Measurements from ENCODE around the gene MEPCE. TPM values are rescaled to one million over a fixed set of nuclear protein-coding genes. Genes with fewer than 3 reads are reported as not detected.

Gene MEPCE
- total and polyA plus RNA-seq, 5 donors from 2014 or later = 10.2 to 73.1 (median 14.5) TPM

DNA sequence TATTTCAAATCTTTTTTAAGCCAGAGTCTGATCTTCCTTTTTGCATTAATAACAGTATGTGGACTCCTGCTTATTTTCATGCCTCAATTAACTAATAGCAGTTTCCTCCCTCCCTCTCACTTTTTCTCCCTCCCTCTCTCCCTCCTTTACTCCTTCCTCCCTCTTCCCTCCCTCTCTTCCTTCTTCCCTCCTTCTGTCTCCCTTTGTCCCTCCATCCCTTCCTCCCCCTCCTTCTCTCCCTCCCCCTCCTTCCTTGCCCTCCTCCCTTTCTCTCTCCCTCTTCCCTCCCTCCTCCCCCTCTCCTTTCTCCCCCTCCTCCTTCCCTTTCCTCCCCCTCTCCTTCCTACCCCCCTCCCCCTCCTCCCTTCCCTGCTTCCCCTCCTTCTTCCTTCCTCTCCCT lies 3.1 kb upstream of the MEPCE start:
- peaks cover 10% of the 10 kb centered on the region for H3K36me3 Mint-ChIP-seq
- Histone ChIP-seq H3K27me3 (ENCODE audit: control insufficient read depth, insufficient read depth, low read length) (no peaks in the 10 kb centered on the region), H3K9me3 (ENCODE audit: control insufficient read depth in 2 of 2, low read length in 2 of 2) (no peaks in the 10 kb centered on the region), H3K4me1 (ENCODE audit: control insufficient read depth, insufficient read depth, low read length, poor library complexity, severe bottlenecking) (peaks cover 18% of the 10 kb centered on the region), H3K36me3 (ENCODE audit: control insufficient read depth, insufficient read depth, low read length) (no peaks in the 10 kb centered on the region), H3K4me3 (ENCODE audit: low read depth, low read length) (no peak overlapping the region), H3K27ac (ENCODE audit: insufficient read depth, low read length, poor library complexity, severe bottlenecking) (no peak overlapping the region)
- H3K9me3 Mint-ChIP-seq = peaks cover 0 to 4% (median 0%) of the 10 kb centered on the region in 7 donors
- H3K4me3 Mint-ChIP-seq = no peak overlapping the region
- H3K27me3 Mint-ChIP-seq = peaks cover 20% of the 10 kb centered on the region
- DNase-seq (no peak), ATAC-seq (ENCODE audit: low read depth in 2 of 2) (no peak)
- H3K4me1 Mint-ChIP-seq = peaks cover 0 to 28% (median 14%) of the 10 kb centered on the region in 4 donors
- H3K27ac Mint-ChIP-seq = no peak overlapping the region

- Histone ChIP-seq H3K27me3 (ENCODE audit: control insufficient read depth, insufficient read depth, low read length) (no peaks in the 10 kb centered on the region), H3K4me1 (ENCODE audit: control insufficient read depth, insufficient read depth, low read length, poor library complexity, severe bottlenecking) (peaks cover 31% of the 10 kb centered on the region), H3K4me3 (ENCODE audit: low read depth, low read length) (no peak overlapping the region), H3K9me3 (ENCODE audit: control insufficient read depth in 2 of 2, low read length in 2 of 2) (no peaks in the 10 kb centered on the region), H3K27ac (ENCODE audit: insufficient read depth, low read length, poor library complexity, severe bottlenecking) (peak overlapping the region; percentile 100), H3K36me3 (ENCODE audit: control insufficient read depth, insufficient read depth, low read length) (peaks cover 4% of the 10 kb centered on the region)
- peaks cover 20% of the 10 kb centered on the region for H3K27me3 Mint-ChIP-seq
- H3K27ac Mint-ChIP-seq = peak overlapping the region; percentile 100
- ATAC-seq (ENCODE audit: low read depth in 2 of 2) (no peak), DNase-seq (no peak)
- H3K4me1 Mint-ChIP-seq = peaks cover 0 to 41% (median 22%) of the 10 kb centered on the region in 4 donors
- H3K9me3 Mint-ChIP-seq = peaks cover 0 to 4% (median 0%) of the 10 kb centered on the region in 7 donors
- H3K4me3 Mint-ChIP-seq = peak overlapping the region; percentile 95 to 100 (median 98)
- peaks cover 12% of the 10 kb centered on the region for H3K36me3 Mint-ChIP-seq
Observed at GRCh38 chr7:100427762-100428198, 1.9 kb upstream of the MEPCE start.

DNA sequence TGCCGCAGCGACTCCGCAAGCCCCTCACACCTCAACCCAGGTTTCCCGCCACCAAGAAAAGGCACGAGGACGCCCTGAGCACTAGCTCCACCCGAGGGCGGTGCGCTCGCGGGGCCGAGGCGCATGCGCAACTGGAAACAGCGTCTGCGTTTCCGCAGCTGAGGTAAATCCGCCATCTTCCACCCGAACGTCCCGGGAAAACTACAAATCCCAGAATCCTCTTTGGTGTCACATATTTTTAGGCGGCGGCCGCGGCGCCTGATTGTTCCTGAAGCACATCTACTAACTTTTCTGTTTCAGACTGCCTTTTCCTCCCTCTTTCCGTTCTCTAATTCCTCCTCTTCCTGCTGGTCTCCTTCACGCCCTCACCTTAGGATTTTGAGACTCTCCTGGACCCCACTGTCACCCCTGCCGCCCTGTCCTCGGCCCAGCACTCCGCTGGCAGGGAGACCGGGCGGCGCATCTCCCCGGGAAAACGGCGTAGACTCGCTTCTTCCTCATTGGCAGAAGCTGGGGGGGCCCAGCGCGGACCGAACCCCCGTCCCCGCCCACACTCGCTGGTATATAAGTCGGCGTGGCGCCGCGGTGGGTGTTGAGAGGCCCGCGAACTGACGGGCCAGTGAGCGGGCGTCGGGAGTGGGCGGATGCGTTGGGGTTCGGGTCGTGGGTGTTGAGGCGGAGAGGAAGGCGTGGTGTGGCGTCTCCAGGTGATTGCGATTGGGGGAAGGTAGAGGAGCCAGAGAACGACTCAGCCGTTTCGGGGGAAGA lies 1.2 kb upstream of the MEPCE start, which contains the start of gene ZCWPW1:
ZCWPW1 (minus strand) TSS at position 505 of the 768 bp plus-strand sequence. CDS start 8,054 bp downstream, outside the sequence.
- H3K4me1 Mint-ChIP-seq = peaks cover 0 to 47% (median 24%) of the 10 kb centered on the region in 4 donors

GRCh38 chr7:100428967-100429636 lies 529 bp upstream of the MEPCE start:
- Mint-ChIP-seq H3K9me3 (peaks cover 0 to 4% (median 0%) of the 10 kb centered on the region in 7 donors), H3K27ac (peak overlapping the region; percentile 100), H3K36me3 (peaks cover 24% of the 10 kb centered on the region), H3K4me1 (peaks cover 0 to 54% (median 31%) of the 10 kb centered on the region in 4 donors), H3K4me3 (peak overlapping the region; percentile 95 to 100 (median 98)), H3K27me3 (peaks cover 20% of the 10 kb centered on the region)
- Histone ChIP-seq H3K36me3 (ENCODE audit: control insufficient read depth, insufficient read depth, low read length) (peaks cover 17% of the 10 kb centered on the region), H3K4me3 (ENCODE audit: low read depth, low read length) (peak overlapping the region; percentile 93), H3K27ac (ENCODE audit: insufficient read depth, low read length, poor library complexity, severe bottlenecking) (peak overlapping the region; percentile 100), H3K4me1 (ENCODE audit: control insufficient read depth, insufficient read depth, low read length, poor library complexity, severe bottlenecking) (peaks cover 42% of the 10 kb centered on the region), H3K27me3 (ENCODE audit: control insufficient read depth, insufficient read depth, low read length) (no peaks in the 10 kb centered on the region), H3K9me3 (ENCODE audit: control insufficient read depth in 2 of 2, low read length in 2 of 2) (no peaks in the 10 kb centered on the region)
- ATAC-seq (ENCODE audit: low read depth in 2 of 2) (peak; percentile 58 to 62), DNase-seq (peak; percentile 100)

More for the DNA sequence above, 1.2 kb upstream of the MEPCE start, which contains the start of gene ZCWPW1:
- H3K27ac ChIP-seq (ENCODE audit: insufficient read depth, low read length, poor library complexity, severe bottlenecking) = peak within 1 kb of the TSS; percentile 100
- peaks cover 0 to 4% (median 0%) of the 10 kb centered on the region in 7 donors for H3K9me3 Mint-ChIP-seq
- H3K27me3 Mint-ChIP-seq = peaks cover 20% of the 10 kb centered on the region
- H3K27ac Mint-ChIP-seq = peak within 1 kb of the TSS; percentile 100
- H3K4me3 Mint-ChIP-seq = peak within 1 kb of the TSS; percentile 95 to 100 (median 98)
- peaks cover 17% of the 10 kb centered on the region for H3K36me3 Mint-ChIP-seq
- peaks cover 10% of the 10 kb centered on the region for H3K36me3 ChIP-seq (ENCODE audit: control insufficient read depth, insufficient read depth, low read length)
- ATAC-seq (ENCODE audit: low read depth in 2 of 2) (peak; percentile 63 to 67), DNase-seq (peak; percentile 92 to 99 (median 97))
- H3K9me3 ChIP-seq (ENCODE audit: control insufficient read depth in 2 of 2, low read length in 2 of 2) = no peaks in the 10 kb centered on the region
- peak within 1 kb of the TSS; percentile 93 for H3K4me3 ChIP-seq (ENCODE audit: low read depth, low read length)
- H3K4me1 ChIP-seq (ENCODE audit: control insufficient read depth, insufficient read depth, low read length, poor library complexity, severe bottlenecking) = peaks cover 35% of the 10 kb centered on the region
- H3K27me3 ChIP-seq (ENCODE audit: control insufficient read depth, insufficient read depth, low read length) = no peaks in the 10 kb centered on the region

DNA sequence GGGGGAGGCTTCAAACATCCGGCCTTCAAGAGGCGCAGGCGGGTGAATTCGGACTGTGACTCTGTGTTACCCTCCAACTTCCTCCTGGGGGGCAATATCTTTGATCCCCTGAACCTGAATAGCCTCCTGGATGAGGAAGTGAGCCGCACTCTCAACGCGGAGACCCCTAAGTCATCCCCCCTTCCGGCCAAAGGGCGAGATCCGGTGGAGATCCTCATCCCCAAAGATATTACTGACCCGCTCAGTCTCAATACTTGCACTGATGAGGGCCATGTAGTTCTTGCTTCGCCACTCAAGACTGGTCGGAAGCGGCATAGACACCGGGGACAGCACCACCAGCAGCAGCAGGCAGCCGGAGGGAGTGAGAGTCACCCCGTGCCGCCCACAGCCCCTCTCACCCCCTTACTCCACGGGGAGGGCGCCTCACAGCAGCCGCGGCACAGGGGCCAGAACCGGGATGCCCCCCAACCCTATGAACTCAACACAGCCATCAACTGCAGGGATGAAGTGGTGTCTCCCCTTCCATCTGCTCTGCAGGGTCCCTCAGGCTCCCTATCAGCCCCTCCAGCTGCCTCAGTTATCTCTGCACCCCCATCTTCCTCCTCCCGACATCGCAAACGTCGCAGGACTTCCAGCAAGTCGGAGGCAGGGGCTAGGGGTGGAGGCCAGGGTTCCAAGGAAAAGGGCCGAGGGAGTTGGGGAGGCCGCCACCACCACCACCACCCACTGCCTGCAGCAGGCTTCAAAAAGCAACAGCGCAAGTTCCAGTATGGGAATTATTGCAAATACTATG lies 1.1 kb downstream of the MEPCE start:
- peaks cover 32% of the 10 kb centered on the region for H3K36me3 Mint-ChIP-seq
- Histone ChIP-seq H3K27me3 (ENCODE audit: control insufficient read depth, insufficient read depth, low read length) (no peaks in the 10 kb centered on the region), H3K4me1 (ENCODE audit: control insufficient read depth, insufficient read depth, low read length, poor library complexity, severe bottlenecking) (peaks cover 58% of the 10 kb centered on the region), H3K36me3 (ENCODE audit: control insufficient read depth, insufficient read depth, low read length) (peaks cover 19% of the 10 kb centered on the region), H3K9me3 (ENCODE audit: control insufficient read depth in 2 of 2, low read length in 2 of 2) (no peaks in the 10 kb centered on the region), H3K4me3 (ENCODE audit: low read depth, low read length) (peak overlapping the region; percentile 75), H3K27ac (ENCODE audit: insufficient read depth, low read length, poor library complexity, severe bottlenecking) (peak overlapping the region; percentile 100)
- peaks cover 20% of the 10 kb centered on the region for H3K27me3 Mint-ChIP-seq
- peaks cover 0 to 69% (median 39%) of the 10 kb centered on the region in 4 donors for H3K4me1 Mint-ChIP-seq
- ATAC-seq (ENCODE audit: low read depth in 2 of 2) (no peak), DNase-seq (peak in 2 of 3 donors; percentile 42 to 49)
- peaks cover 0 to 4% (median 0%) of the 10 kb centered on the region in 7 donors for H3K9me3 Mint-ChIP-seq
- H3K4me3 Mint-ChIP-seq = peak overlapping the region; percentile 90 to 96 (median 92)
- peak overlapping the region; percentile 64 to 100 (median 83) for H3K27ac Mint-ChIP-seq

GRCh38 chr7:100431286-100431735 lies 1.7 kb downstream of the MEPCE start:
- no peak for DNase-seq

DNA sequence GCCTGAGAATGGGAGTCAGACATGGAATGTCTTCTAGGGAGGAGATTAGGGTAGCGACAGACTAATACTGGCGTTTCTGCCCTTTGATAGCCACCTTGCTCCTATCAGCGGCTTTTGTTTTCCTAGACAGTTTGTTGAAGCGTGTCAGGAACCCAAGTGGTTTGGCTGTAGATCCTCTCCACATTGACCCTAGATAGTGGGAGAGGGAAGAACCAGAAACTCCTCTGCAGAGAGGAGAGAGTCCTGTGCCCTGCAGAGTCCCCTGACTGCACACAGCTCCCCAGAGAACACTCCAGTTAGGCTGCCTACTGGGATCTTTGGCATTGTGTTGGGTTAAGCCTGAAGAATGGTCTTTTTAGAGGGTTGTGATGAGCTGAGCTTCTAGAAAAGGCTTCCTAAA lies 2.4 kb downstream of the MEPCE start:
- Mint-ChIP-seq H3K4me1 (peaks cover 0 to 73% (median 41%) of the 10 kb centered on the region in 4 donors), H3K27me3 (peaks cover 25% of the 10 kb centered on the region), H3K27ac (peak overlapping the region; percentile 75 to 85 (median 83)), H3K9me3 (peaks cover 0 to 4% (median 0%) of the 10 kb centered on the region in 7 donors), H3K36me3 (peaks cover 32% of the 10 kb centered on the region), H3K4me3 (peak overlapping the region; percentile 71 to 96 (median 92))
- no peak for DNase-seq
- ATAC-seq (ENCODE audit: low read depth in 2 of 2) = no peak
- Histone ChIP-seq H3K27me3 (ENCODE audit: control insufficient read depth, insufficient read depth, low read length) (no peaks in the 10 kb centered on the region), H3K36me3 (ENCODE audit: control insufficient read depth, insufficient read depth, low read length) (peaks cover 19% of the 10 kb centered on the region), H3K4me1 (ENCODE audit: control insufficient read depth, insufficient read depth, low read length, poor library complexity, severe bottlenecking) (peaks cover 64% of the 10 kb centered on the region), H3K9me3 (ENCODE audit: control insufficient read depth in 2 of 2, low read length in 2 of 2) (no peaks in the 10 kb centered on the region), H3K4me3 (ENCODE audit: low read depth, low read length) (peak overlapping the region; percentile 48), H3K27ac (ENCODE audit: insufficient read depth, low read length, poor library complexity, severe bottlenecking) (peak overlapping the region; percentile 33)

More at GRCh38 chr7:100431286-100431735, 1.7 kb downstream of the MEPCE start:
- H3K9me3 Mint-ChIP-seq = peaks cover 0 to 4% (median 0%) of the 10 kb centered on the region in 7 donors
- ATAC-seq (ENCODE audit: low read depth in 2 of 2) = no peak
- Histone ChIP-seq H3K27me3 (ENCODE audit: control insufficient read depth, insufficient read depth, low read length) (no peaks in the 10 kb centered on the region), H3K4me1 (ENCODE audit: control insufficient read depth, insufficient read depth, low read length, poor library complexity, severe bottlenecking) (peaks cover 58% of the 10 kb centered on the region), H3K36me3 (ENCODE audit: control insufficient read depth, insufficient read depth, low read length) (peaks cover 19% of the 10 kb centered on the region), H3K4me3 (ENCODE audit: low read depth, low read length) (no peak overlapping the region), H3K27ac (ENCODE audit: insufficient read depth, low read length, poor library complexity, severe bottlenecking) (peak overlapping the region; percentile 33), H3K9me3 (ENCODE audit: control insufficient read depth in 2 of 2, low read length in 2 of 2) (no peaks in the 10 kb centered on the region)
- H3K4me1 Mint-ChIP-seq = peaks cover 0 to 70% (median 39%) of the 10 kb centered on the region in 4 donors
- peaks cover 21% of the 10 kb centered on the region for H3K27me3 Mint-ChIP-seq
- peaks cover 32% of the 10 kb centered on the region for H3K36me3 Mint-ChIP-seq
- peak overlapping the region; percentile 75 to 85 (median 83) for H3K27ac Mint-ChIP-seq
- peak overlapping the region; percentile 90 to 96 (median 92) for H3K4me3 Mint-ChIP-seq
